Activated naive CD8-positive, alpha-beta T cell (primary cell): Measurements from ENCODE around the gene TLNRD1.

Experiments
- H3K27ac Mint-ChIP-seq: one replicate; pipeline ENCODE4 v1.8.0; 2021; ENCODE audit warnings: mixed read lengths
- H3K27me3 Mint-ChIP-seq: one replicate; pipeline ENCODE4 v1.8.0; 2021; ENCODE audit warnings: mixed read lengths
- H3K36me3 Mint-ChIP-seq: one replicate; pipeline ENCODE4 v1.8.0; 2021; ENCODE audit warnings: mixed read lengths
- H3K4me1 Mint-ChIP-seq: one replicate; pipeline ENCODE4 v1.8.0; 2021; ENCODE audit warnings: low read depth, mixed read lengths
- H3K4me3 Mint-ChIP-seq: one replicate; pipeline ENCODE4 v1.8.0; 2021; ENCODE audit warnings: mild to moderate bottlenecking, mixed read lengths
- H3K9me3 Mint-ChIP-seq: one replicate; pipeline ENCODE4 v1.8.0; 2021; ENCODE audit warnings: low read depth, mixed read lengths

Gene TLNRD1

DNA sequence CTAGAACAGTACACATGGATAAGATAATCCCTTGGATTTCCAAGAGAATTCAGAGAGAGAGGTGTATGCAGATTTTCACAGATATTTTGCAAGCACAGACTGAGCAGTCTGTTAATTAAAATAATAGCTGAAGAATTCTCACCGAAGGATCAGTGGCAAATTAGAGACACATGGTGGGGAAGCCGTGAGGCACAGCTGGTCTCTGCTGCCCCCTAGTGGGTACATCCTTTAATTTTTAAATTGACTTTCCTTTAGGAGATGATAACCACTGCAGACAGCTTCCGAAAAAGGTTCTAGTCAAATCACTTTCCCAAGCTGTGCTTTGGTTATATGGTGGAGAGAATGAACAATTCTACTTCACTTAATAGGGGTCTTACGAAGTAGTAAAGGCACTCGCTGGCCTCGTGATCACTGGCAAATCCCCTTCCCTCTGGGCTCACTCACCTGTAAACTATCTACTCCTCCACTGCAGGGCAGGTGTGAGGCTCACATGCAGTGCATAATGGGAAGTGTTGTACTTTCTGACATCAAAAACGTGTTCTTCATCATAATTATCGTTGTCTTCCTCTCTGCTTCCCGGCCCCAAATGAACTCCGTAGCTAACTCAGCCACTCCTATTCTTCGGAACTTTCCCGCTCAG, 30.6 kb upstream of the TLNRD1 start:
- Mint-ChIP-seq H3K27me3 (no peaks in the 10 kb centered on the region), H3K4me3 (no peak overlapping the region), H3K4me1 (peaks cover 9% of the 10 kb centered on the region), H3K9me3 (no peaks in the 10 kb centered on the region), H3K27ac (no peak overlapping the region), H3K36me3 (peaks cover 5% of the 10 kb centered on the region)

DNA sequence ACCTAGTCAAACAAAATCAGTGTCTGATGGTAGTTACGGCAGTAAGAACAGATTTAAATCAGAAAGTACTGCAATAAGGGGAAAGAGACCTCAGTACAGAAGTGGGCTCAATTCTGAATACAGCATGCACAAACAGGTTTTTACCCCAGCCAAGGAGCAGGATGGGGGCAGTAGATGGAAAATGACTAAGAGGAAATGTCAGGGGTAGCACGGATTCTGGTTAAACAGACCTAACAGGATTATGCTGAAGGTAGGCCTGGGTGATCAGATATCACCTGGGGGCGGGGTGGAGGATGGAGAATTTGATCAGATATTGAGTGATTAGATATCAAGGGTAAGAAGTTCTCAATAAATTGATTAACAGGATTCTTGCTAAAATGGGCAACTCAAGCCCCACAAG, 30.1 kb upstream of the TLNRD1 start:
- Mint-ChIP-seq H3K27ac (no peak overlapping the region), H3K27me3 (no peaks in the 10 kb centered on the region), H3K4me3 (no peak overlapping the region), H3K9me3 (no peaks in the 10 kb centered on the region), H3K4me1 (peaks cover 15% of the 10 kb centered on the region), H3K36me3 (peaks cover 2% of the 10 kb centered on the region)

DNA sequence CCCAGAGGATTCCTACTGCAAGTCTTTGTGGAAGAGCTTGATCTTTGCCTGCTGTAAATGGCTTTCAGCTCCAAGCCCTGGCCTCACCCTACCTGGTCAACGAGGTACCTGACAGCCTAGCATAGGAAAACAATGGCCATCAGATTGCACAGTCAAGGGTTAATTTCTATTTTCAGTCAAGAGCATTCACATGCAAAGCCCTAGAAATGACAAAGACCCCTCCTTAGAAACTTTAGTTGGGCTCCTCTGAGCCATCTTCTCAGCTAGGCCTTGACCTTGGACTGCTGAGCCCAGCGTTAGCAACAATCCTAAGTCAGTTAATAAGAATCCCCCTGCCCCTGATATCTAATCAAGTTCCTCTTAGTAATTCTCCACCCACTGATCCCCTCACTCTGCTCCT, 29.6 kb upstream of the TLNRD1 start:
- no peak overlapping the region for H3K27ac Mint-ChIP-seq
- no peak overlapping the region for H3K4me3 Mint-ChIP-seq
- no peaks in the 10 kb centered on the region for H3K9me3 Mint-ChIP-seq
- H3K36me3 Mint-ChIP-seq = peaks cover 2% of the 10 kb centered on the region
- H3K4me1 Mint-ChIP-seq = peaks cover 15% of the 10 kb centered on the region
- H3K27me3 Mint-ChIP-seq = no peaks in the 10 kb centered on the region

DNA sequence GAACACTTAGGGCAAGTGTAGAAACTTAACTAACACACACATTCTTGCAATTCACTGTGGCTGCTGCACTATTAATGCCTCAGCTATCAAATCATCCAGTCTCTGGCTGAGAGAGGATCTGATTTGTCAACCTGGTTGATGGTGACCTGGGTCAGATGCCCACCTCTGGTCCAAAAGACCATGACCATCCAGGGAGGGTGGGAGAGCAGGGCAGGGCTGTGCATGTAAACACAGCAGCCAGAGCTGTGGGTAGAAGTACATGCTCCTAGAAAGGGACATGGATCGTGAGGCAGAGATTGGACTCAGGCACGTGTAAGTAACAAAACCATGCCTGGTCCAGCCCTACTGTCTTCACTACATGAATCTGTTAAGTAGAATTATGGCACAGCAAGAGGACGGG, 28.4 kb upstream of the TLNRD1 start:
- Mint-ChIP-seq H3K36me3 (peaks cover 2% of the 10 kb centered on the region), H3K27ac (peak overlapping the region; percentile 19), H3K4me3 (no peak overlapping the region)

DNA sequence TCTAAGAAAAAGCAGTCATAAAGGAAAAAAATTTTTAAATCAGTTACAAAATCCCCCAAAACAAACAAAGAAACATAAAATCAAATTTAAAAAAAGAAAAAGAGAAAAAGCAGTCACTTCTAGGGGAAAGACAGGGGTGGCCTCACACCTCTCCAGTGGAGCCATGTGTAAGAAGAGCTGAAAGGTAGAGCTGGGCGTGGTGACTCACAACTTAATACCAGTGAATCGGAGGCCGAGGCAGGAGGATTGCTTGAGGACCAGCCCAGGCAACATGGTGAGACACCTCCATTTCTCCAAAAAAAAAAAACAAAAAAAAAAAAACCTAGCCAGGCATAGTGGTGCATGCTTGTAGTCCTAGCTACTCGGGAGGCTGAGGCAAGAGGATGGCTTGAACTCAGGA, 25.8 kb upstream of the TLNRD1 start:
- Mint-ChIP-seq H3K27me3 (no peaks in the 10 kb centered on the region), H3K9me3 (no peaks in the 10 kb centered on the region), H3K27ac (no peak overlapping the region), H3K36me3 (no peaks in the 10 kb centered on the region), H3K4me1 (peaks cover 37% of the 10 kb centered on the region), H3K4me3 (no peak overlapping the region)

More for the DNA sequence above, 28.4 kb upstream of the TLNRD1 start:
- Mint-ChIP-seq H3K9me3 (no peaks in the 10 kb centered on the region), H3K27me3 (no peaks in the 10 kb centered on the region), H3K4me1 (peaks cover 24% of the 10 kb centered on the region)

DNA sequence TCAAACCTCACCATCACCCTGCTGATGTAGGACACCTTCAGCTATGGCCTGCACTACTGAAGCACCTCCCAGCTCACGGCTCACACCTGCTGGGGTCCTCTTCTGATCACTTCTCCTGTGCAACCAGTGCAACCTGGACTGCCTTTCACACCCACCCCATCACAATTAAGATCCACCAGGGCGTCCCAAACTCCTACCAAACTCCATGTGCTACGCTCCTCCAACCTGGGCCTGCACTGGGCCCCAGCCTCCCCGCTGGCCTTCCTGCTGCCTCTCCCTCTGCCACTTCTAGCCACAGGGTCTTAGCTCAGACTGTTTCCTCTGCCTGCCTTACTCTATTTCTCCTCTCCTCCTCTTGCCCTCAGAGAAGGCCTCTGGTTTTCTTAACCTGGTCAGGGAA, 23.9 kb upstream of the TLNRD1 start:
- no peaks in the 10 kb centered on the region for H3K9me3 Mint-ChIP-seq
- no peaks in the 10 kb centered on the region for H3K27me3 Mint-ChIP-seq
- peaks cover under 1% of the 10 kb centered on the region for H3K36me3 Mint-ChIP-seq
- no peak overlapping the region for H3K4me3 Mint-ChIP-seq
- H3K27ac Mint-ChIP-seq = peak overlapping the region; percentile 55
- peaks cover 37% of the 10 kb centered on the region for H3K4me1 Mint-ChIP-seq

DNA sequence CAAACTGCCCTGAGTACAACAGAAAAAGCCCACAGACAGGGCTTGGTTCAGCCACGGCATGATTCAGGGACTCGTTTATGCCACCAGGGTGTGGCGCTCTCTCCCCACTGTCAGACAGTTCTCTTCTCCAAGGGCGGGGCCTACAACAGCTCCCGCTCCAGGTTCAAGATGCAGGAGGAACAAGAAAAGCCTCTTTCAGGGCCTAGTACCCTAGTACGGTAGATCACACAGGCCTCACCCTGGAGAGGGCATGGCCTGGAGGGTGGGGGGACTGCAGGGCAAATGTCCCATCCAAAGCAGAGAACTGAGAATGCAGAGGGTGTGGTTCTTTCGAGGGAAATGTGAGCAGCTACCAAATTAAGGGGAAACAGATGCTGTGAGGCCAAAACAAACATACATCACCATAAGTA, 23.1 kb upstream of the TLNRD1 start:
- no peaks in the 10 kb centered on the region for H3K27me3 Mint-ChIP-seq
- no peak overlapping the region for H3K4me3 Mint-ChIP-seq
- H3K36me3 Mint-ChIP-seq = peaks cover 6% of the 10 kb centered on the region
- H3K9me3 Mint-ChIP-seq = no peaks in the 10 kb centered on the region
- H3K4me1 Mint-ChIP-seq = peaks cover 45% of the 10 kb centered on the region
- H3K27ac Mint-ChIP-seq = peak overlapping the region; percentile 55

DNA sequence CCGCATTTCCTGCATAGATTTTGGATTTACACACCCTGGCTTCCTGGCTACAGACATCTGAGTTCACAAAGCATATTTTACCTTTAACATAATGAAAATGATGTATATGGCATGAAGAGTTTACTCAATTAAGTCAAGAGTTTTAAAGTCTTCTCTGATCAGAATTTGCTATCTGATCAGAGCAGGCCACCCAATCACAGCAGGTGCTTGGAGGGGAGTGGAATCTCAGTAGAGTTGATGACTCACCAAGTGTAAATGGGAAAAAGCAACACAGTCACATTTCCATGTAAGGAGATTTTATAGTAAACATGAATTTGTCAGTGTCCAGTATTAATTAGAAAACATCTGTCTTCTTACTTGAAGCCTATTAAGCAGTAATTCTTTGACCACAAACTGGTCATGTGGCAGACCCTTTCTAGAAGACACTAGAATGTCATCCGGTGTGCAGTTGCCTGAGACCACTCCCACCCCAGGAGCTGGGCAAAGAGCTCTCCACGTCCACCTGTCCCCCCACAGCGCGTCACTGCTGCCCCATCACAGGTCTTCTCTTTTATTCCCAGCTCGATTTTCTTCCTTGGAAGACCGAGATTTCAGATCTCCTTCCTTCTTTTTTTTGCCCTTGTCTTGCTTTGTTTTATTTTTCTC, 21.9 kb upstream of the TLNRD1 start:
- no peaks in the 10 kb centered on the region for H3K9me3 Mint-ChIP-seq
- H3K27ac Mint-ChIP-seq = peak overlapping the region; percentile 80
- H3K4me3 Mint-ChIP-seq = no peak overlapping the region
- H3K4me1 Mint-ChIP-seq = peaks cover 51% of the 10 kb centered on the region
- peaks cover 6% of the 10 kb centered on the region for H3K36me3 Mint-ChIP-seq
- H3K27me3 Mint-ChIP-seq = no peaks in the 10 kb centered on the region

DNA sequence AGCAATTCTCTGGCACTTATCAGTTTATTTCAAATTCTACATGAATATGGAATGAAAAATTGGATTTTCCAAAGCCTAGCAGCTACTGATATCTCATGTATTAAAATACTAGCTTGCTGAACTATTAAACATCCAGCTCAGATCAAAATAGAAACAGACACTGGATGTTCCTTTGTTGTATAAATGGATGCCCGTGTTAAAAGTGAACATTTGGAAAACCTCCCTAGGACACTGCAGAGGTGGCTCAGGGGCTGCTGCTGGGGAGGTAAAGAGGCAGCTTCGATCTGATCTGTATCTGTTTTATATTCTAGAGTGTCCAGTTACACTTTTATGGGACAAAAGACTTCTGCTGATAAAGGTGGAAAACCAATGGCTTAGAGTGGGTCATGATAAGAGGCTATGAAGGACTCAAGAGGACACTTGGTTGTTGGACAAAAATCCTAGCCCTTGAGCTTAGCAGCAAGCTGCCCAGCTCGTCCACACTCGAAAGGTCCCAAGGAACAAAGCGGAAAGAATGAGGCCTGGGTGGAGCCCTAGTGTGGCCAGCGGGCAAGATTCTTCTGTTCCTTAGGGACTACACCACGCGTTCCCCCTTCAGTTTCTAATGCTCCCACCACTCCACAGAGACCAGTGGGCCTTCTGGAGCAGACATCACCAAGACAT, 21.1 kb upstream of the TLNRD1 start:
- Mint-ChIP-seq H3K27me3 (no peaks in the 10 kb centered on the region), H3K4me1 (peaks cover 55% of the 10 kb centered on the region), H3K27ac (peak overlapping the region; percentile 80), H3K4me3 (no peak overlapping the region), H3K36me3 (peaks cover 6% of the 10 kb centered on the region), H3K9me3 (no peaks in the 10 kb centered on the region)

DNA sequence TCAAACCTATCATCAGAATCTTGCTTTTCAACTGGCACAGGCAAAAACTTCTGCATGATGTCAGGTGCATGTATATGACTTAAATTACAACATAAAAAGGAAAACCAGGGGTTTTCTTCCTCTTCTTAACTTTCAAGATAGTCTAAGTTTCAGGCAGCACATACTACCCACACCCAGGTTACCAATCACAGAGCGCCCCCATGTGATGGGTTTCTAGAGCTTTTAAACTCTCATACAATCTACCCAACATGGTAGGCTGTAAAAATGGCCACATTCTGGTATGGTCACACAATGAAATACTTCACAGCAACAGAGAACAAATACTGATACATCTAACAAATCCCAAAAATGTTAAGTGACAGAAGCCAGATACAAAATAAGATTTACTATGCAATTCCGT, 18.5 kb upstream of the TLNRD1 start:
- Mint-ChIP-seq H3K4me1 (peaks cover 58% of the 10 kb centered on the region), H3K27ac (peak overlapping the region; percentile 37), H3K36me3 (peaks cover 8% of the 10 kb centered on the region), H3K27me3 (no peaks in the 10 kb centered on the region), H3K4me3 (no peak overlapping the region), H3K9me3 (no peaks in the 10 kb centered on the region)

DNA sequence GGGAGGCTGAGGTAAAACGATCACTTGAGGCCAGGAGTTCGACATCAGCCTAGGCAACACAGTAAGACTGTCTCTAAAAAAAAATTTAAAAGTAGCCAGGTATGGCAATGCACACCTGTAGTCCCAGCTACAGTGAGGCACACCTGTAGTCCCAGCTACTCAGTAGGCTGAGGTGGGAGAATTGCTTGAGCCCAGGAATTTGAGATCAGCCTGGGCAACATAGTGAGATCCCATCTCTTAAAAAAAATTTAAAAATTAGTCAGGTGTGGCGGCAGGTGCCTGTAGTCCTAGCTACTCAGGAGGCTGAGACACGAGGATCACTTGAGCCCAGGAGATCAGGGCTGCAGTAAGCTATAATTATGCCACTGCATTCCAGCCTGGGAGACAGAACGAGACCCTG, 17.9 kb upstream of the TLNRD1 start:
- Mint-ChIP-seq H3K27ac (no peak overlapping the region), H3K36me3 (peaks cover 9% of the 10 kb centered on the region), H3K27me3 (no peaks in the 10 kb centered on the region), H3K4me3 (no peak overlapping the region), H3K4me1 (peaks cover 53% of the 10 kb centered on the region), H3K9me3 (no peaks in the 10 kb centered on the region)

DNA sequence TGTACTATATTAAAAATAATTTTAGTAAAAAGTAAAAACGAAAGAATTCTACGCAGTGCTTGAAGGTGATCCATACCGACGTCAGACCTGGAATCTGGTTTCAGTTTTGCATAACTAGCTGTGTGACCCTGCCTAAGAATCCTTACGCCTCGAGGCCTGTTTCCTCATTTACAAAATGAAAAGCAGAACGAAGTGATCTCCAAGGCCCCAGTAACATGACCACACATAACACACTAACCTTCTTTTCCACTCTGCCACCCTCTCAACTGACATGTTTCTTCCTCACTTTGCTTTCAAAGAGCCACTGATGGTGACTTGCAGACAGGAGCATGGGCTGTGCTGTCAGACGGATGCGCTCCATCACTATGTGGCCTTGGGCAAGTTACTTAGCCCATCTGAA, 15.9 kb upstream of the TLNRD1 start:
- H3K4me3 Mint-ChIP-seq = peak overlapping the region; percentile 55
- peaks cover 11% of the 10 kb centered on the region for H3K36me3 Mint-ChIP-seq
- H3K27me3 Mint-ChIP-seq = no peaks in the 10 kb centered on the region
- H3K4me1 Mint-ChIP-seq = peaks cover 60% of the 10 kb centered on the region
- H3K9me3 Mint-ChIP-seq = no peaks in the 10 kb centered on the region
- H3K27ac Mint-ChIP-seq = peak overlapping the region; percentile 75

DNA sequence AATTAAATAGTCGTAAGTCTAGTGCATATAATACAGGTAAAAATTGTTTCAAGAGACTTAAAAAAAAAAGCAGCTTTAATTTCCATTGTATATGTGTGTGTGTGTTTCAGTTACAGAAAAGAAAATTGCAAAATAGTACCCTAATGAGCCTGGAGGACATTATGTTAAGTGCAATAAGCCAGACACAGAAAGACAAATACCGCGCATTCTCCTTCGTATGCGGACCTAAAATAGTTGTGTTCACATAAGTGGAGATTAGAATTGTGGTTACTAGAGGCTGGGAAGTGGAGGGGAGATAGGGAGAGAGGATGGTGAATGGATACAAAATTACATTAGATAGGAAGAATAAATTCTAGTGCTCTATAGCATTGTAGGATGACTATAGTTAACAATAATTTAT, 14.7 kb upstream of the TLNRD1 start:
- Mint-ChIP-seq H3K4me3 (peak overlapping the region; percentile 14), H3K27me3 (no peaks in the 10 kb centered on the region), H3K9me3 (no peaks in the 10 kb centered on the region), H3K4me1 (peaks cover 65% of the 10 kb centered on the region), H3K27ac (no peak overlapping the region), H3K36me3 (peaks cover 11% of the 10 kb centered on the region)

DNA sequence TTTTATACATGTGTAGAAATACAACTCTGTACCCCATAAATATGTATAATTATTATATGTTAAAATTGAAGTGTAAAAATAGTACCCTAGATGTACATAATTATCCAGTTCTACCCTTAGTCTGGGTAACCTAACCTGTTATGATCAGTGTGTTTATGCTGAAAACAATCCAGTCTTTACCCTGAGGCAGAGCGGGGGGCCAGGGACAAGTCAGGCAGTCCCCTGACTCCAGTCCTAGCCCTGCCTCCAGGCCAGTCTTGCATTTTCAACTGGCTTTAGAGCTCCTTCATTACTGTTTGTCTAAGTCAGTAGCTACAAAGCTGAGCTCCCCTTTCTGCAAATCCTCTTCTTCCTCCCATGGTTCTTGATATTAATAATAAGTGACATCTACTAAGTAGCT, 14.2 kb upstream of the TLNRD1 start:
- peaks cover 11% of the 10 kb centered on the region for H3K36me3 Mint-ChIP-seq
- no peak overlapping the region for H3K27ac Mint-ChIP-seq
- peaks cover 70% of the 10 kb centered on the region for H3K4me1 Mint-ChIP-seq
- H3K9me3 Mint-ChIP-seq = no peaks in the 10 kb centered on the region
- H3K4me3 Mint-ChIP-seq = peak overlapping the region; percentile 59
- no peaks in the 10 kb centered on the region for H3K27me3 Mint-ChIP-seq

DNA sequence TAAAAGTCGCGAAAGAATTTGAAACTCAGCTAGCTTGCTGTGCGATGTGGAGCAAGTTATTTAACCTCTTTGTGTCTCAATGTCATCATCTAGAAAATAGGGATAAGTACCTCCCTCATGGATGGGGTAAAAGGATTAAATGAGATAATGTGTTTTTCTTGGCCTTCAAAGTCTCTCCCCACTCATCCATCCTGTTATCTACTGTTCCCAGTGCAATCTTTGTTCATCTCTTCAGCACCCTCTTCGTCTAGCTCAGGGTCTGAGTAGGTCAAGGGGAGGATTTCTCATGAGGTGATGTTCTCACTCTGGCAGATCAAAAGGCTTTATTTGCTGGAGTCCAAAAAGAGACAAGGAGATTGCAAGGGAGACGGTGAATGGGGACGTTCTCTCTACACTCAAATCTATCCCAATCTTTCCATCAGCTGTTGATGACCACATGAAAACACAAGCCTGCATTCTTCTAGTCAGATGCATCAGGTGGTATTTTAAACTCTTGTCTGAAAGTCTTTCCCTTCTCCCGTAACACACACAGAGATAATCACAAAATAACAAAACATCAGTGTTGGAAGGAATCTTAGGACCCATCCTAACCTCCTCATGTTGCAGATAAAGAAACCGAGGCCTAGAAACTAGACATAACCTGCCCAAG, 12.5 kb upstream of the TLNRD1 start:
- Mint-ChIP-seq H3K9me3 (no peaks in the 10 kb centered on the region), H3K4me1 (peaks cover 64% of the 10 kb centered on the region), H3K36me3 (peaks cover 4% of the 10 kb centered on the region), H3K27me3 (no peaks in the 10 kb centered on the region), H3K27ac (peak overlapping the region; percentile 98), H3K4me3 (peak overlapping the region; percentile 95)
